Skin of body (tissue), 2 donors: ENCODE data around the gene FBXO31. TPM values are rescaled to one million over a fixed set of nuclear protein-coding genes. Genes with fewer than 3 reads are reported as not detected.

ENCODE experiments used
- DNase-seq: peaks from one replicate; lab custom pipeline; 2025; lab: John Stamatoyannopoulos, UW
- total RNA-seq: library from RNA; depleted of rRNA; stranded (reverse); fragments of >200 nt; gene quantifications from one replicate; pipeline ENCODE4 v1.2.3, GENCODE V29; 2014

The FBXO31 gene, protein sequence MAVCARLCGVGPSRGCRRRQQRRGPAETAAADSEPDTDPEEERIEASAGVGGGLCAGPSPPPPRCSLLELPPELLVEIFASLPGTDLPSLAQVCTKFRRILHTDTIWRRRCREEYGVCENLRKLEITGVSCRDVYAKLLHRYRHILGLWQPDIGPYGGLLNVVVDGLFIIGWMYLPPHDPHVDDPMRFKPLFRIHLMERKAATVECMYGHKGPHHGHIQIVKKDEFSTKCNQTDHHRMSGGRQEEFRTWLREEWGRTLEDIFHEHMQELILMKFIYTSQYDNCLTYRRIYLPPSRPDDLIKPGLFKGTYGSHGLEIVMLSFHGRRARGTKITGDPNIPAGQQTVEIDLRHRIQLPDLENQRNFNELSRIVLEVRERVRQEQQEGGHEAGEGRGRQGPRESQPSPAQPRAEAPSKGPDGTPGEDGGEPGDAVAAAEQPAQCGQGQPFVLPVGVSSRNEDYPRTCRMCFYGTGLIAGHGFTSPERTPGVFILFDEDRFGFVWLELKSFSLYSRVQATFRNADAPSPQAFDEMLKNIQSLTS
- 23.7 TPM for total RNA-seq

GRCh38 chr16:87383505-87384161 lies at the start of gene FBXO31:
Gene FBXO31 (minus strand): TSS chr16:87383776. CDS start chr16:87383744, 32 bp downstream.
- DNase-seq: peak; percentile 93

DNA sequence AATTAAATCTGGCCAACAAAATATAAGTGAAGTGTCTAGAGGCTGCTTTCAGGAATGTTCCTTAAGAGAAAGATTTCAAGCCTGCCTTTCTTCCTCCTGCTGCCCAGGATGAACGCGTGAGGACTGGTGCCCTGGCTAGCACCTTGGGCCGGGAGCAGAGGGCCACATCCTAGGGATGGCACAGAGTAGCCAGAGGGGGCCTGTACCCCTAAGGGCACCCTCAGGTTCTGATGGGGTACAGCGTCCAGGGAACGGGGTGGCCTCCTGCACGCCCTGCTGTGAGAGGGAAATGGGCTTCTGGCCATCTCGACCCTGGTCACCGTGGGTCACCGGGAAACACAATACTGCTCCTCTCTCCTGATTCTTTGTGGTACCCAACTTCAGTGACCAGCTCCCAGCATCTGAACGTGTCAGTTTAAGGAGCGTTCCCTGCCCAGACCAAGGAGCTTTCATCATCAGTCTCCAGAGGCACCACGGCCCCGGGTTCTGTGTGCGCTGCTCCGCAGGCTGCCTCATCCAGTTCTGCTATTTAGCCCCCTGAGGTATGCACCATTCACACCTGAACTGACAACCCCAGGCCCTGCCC lies 48.8 kb upstream of the FBXO31 start:
- no peak for DNase-seq

- DNase-seq: no peak
Observed at GRCh38 chr16:87431926-87432325, 48.4 kb upstream of the FBXO31 start.

DNA sequence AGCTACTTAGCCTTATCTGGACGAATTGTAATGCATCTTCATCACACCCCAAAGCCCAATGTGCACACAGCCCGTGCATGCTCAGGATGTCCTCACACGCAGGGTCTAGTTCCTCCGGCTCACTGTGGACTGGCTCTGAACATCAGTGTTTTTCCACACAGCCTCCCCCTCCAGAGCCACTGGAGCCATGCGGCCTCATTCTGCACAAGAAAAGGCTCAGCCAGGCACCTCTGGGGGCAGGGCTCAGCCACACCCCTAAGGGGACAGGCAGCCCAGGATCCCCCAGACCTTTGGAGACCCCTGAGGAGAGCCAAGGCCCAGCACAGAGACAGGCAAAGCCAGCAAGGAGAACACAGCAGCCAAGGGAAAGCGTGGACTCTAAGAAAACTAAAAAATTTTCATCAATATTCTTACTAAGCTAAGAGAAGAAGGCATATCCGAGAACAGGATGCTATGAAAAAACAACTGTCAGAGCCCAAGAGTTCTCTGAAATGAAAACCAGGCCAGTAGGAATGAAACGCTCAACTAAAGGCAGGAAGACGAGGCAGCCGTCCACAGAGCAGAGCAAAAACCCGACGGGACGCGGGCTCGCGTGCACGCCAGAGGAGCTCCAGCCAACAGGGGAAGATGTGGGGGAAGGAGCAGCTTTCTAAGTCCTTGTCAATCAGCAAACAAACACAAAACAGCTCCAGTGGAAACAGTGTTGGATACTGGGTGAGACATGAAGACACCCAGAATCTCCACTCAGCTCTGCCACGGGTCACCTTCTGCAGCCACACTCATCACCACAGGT lies 43.0 kb upstream of the FBXO31 start:
- DNase-seq: no peak

- no peak for DNase-seq
Observed at GRCh38 chr16:87425941-87426340, 42.4 kb upstream of the FBXO31 start.

DNA sequence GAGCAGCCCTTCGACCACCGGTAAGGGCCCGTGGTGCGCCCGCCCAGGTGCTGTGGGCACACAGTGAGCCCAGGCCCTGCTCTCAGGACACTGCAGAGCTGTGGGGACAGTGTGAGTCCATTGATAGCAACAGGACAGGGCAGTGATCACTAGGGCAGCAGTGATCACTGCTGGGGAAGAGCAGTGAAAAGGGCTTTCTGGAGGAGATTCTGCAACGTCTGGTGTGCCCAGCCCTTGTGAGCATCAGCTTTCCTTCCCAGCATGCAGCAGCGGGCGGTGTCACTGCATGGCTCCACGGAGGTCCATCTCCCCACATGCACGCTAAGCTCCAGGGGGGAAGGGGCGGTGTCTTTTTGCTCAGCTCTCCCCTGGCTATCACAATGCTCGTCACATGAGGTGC lies 40.7 kb upstream of the FBXO31 start:
- DNase-seq: no peak

DNA sequence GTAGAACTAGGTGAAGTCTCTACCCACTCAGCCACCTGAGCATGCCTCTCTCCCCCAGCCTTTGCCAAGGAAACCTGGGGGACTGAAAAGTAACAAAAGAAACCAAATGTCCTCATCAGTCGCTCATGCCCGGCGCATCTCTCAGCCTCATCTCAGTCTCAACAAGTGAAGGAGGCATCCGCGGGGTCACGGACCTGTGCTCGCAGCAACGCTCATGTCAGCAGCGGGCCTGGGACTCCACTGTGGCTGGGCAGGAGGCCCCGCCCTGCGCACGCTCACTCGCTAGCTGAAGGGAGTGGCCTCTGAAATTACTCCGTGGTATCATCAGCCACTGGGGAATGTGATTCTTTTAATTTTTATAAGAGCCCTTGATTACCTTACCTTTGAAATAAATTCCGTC lies 39.9 kb upstream of the FBXO31 start:
- no peak for DNase-seq

- no peak for DNase-seq
Observed at GRCh38 chr16:87422106-87422505, 38.5 kb upstream of the FBXO31 start.

DNA sequence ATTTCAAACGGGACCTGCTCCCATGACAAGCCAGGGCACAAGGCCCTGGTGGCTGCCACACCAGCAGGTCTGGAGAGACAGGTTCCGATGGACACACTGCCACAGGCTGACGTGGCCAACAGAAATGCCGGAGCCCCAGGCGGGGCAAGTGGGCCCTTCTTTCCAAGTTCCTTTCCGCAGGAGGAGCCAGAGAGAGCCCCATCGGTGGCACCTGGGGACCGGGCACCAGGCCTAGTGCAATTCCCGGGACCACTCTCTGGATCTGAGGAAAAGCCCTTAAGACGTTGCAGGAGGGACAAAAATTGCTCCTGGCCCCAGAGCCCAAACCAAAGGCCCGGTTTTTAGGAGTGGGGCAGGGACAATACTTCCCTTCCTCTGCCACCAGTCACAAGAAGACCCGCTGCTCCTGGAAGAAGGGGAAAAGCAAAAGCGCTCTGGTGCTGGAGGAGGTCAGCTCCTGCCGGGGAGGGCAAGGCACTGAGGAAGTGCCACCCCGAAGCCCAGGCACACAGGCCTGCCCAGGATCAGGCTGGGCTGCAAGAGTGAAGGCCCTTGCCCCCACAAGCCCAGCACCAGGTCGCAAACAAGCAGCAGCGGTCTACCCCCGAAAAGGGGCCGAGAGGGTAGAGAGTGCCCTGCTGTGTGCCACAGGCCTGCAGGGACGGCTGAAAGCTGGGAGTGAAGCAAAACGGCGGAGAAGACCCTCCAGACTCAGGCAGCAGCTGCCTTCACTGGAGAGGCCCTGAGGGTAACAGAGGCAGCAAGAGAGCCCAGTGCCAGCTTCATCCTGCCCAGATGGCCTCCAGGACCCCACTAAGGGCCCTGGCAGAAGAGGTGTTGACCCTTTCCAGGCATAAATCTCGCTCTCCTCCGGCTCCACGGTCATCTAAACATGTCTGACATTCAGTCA lies 37.7 kb upstream of the FBXO31 start:
- no peak for DNase-seq

GRCh38 chr16:87420026-87421002 lies 36.7 kb upstream of the FBXO31 start:
- DNase-seq: no peak

DNA sequence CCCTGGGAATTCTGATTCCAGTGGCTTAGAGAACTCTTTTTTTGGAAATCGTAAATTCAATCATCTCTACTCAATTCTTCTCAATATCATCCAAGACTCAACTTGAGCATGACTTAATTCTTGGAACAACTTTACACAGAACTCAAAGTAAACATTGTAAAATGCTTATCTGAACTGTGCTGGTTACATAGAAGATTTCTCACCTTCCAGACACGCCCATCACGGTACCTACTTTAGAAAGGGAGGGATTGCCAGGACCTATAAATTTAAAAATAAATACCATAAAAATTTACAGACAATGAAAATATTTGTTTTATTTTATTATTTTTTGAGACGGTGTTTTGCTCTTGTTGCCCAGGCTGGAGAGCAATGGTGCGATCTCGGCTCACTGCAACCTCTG lies 35.1 kb upstream of the FBXO31 start:
- DNase-seq: no peak

DNA sequence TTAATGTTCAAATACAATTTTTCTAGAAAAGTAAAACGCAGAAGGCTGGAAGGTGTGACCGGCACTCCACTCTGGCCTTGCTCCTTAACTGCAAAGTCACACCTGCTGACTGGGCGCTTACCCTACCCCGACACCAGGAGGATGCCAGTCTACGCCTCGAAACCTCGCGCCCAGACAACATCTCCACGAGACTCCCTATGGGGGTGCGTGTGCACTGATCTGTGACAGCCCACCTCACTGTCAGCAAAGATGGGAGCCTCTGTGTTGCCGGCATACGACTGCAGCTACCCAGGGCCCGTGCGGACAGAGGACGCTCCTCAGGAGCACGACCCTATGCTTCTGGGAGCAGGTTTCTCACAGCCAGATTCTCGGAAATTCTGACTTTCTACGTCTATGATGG lies 34.6 kb upstream of the FBXO31 start:
- DNase-seq: no peak

- no peak for DNase-seq
Observed at GRCh38 chr16:87417528-87417910, 33.9 kb upstream of the FBXO31 start.

DNA sequence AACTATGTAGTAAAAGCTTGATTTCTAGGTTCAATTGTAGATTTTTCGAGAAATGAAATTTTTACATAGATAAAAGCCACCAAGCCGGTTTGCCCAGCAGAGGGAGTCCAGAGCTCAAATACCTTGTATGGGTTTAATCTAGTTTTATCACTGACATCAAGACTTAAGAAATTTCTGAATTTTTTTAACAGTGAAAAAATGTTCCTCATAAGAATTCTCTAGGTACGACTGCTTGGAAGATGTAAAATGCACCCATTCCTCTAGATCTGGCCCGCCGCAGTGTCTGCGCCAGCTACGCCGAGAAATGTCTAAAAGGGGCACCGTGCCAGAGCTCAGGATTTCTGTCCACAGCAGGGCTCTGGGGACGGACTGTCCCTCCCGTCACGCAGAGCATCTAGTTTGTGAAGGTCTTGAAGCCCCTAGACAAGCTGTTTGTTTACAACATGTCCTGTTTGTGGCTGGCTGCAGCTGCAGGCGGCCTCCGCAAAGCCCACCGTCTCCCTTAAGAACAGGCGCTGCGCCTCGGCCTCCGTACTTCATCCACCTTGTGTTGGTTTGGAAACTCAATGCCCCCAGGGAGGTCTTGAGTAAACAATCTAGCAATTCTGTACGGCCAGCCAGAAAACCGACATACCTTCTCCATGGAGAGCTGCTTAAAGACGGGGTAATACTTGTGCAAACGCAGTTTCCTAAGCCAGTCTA lies 33.4 kb upstream of the FBXO31 start:
- peak; percentile 8 for DNase-seq

GRCh38 chr16:87415441-87415840 lies 31.9 kb upstream of the FBXO31 start:
- no peak for DNase-seq

DNA sequence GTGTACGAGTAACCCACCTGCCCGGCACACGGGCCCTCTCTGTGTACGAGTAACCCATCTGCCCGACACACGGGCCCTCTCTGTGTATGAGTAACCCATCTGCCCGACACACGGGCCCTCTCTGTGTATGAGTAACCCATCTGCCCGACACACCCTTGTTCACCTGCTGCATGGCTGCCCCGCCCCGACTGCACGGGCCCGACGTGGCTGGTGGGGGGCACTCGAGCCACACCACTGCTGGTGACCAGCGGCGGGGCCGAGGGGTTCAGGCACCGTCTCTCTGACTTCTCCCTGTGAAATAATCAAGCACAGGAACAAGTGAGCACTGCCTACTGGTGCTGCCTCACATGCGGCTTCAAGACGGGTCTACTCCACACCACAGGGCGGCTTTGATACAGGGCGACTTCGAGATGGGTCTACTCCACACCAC lies 30.7 kb upstream of the FBXO31 start:
- DNase-seq: no peak

- DNase-seq: no peak
Observed at GRCh38 chr16:87412996-87413421, 29.4 kb upstream of the FBXO31 start.

DNA sequence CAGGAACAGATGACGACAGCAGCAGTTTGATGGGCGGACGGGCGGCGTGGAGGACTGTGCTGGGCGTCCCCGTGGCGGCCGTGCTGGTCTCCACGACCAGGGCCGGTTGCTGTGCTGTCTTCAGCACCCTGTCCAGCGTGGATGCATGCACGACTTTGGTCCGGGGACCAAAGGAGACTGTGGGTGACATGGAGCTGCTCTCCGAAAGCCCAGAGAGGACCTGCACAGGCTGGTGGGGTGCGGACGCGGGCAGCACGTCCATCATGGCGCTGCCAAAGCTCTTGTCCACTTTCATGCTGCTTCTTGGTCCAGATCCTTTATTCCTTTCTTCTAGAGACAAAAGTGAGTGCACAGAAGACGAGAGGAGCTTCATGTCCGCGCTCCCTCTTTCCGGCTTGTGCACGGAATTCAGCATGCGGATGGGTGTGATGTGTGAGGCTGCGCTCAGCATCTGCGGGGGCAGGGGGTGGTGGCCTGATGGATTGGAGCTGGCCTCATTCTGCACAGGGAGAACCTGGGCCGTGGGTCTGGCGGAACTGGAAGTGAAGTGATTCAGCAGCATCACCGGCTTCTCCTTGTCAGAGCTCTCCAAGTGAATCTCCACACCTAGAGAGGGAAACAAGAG lies 28.9 kb upstream of the FBXO31 start:
- no peak for DNase-seq
